GM12878 (cell line): ENCODE results near the gene RPL7A. TPM values are rescaled to one million over a fixed set of nuclear protein-coding genes. Genes with fewer than 3 reads are reported as not detected.

ENCODE experiments used
- ATAC-seq: fragments of 200-7000 bp; cut with Tn5 transposase; 3 replicates; pipeline ENCODE4 v1.9.1; 2020; ENCODE audit warnings: mild to moderate bottlenecking, moderate library complexity
- BruUV-seq: library from RNA; stranded (reverse); fragments of 400-500 nt; replicated peaks from 2 replicates; lab custom pipeline; 2021; lab: Mats Ljungman, UMichigan
- CTCF ChIA-PET: fragments of 300-600 bp; sonication (Branson Sonifier 250); formaldehyde crosslinking; extraction: SDS; loops from one replicate; lab custom pipeline; 2021; ENCODE audit warnings: inconsistent platforms; lab: Yijun Ruan, JAX
- POLR2A ChIA-PET: fragments of 350-600 bp; formaldehyde crosslinking; extraction: SDS; loops from one replicate; lab custom pipeline; 2021; ENCODE audit warnings: inconsistent platforms; lab: Charles Lee
- RAD21 ChIA-PET: fragments of 300-600 bp; sonication (Branson Sonifier 250); formaldehyde crosslinking; loops from one replicate; lab custom pipeline; 2023; ENCODE audit warnings: antibody characterized with exemption; ENCODE audit not compliant: unreplicated experiment; lab: Charles Lee
- SMC1A ChIA-PET: fragments of 300-600 bp; sonication (Branson Sonifier 250); formaldehyde crosslinking; loops from one replicate; lab custom pipeline; 2023; ENCODE audit not compliant: unreplicated experiment, uncharacterized antibody; lab: Charles Lee
- DNase-seq: peaks from one replicate; pipeline ENCODE4 v3.0.0-alpha.2; 2011; ENCODE audit warnings: low read depth, low spot score
- FAIRE-seq: peaks from 3 replicates; lab custom pipeline; 2011; peaks lifted over from hg19 to GRCh38; lab: Jason Lieb, UNC
- H2AFZ ChIP-seq: 2 replicates; pipeline ENCODE4 v1.6.0; 2011; ENCODE audit warnings: low read depth, low read length, control low read depth; ENCODE audit not compliant: control insufficient read depth
- H3K27ac ChIP-seq: 2 replicates; pipeline ENCODE4 v1.5.1; 2011; ENCODE audit warnings: control low read depth; ENCODE audit not compliant: control insufficient read depth, insufficient read depth
- H3K27me3 ChIP-seq, 2 experiments: replicated peaks in 1 of 2; 2 replicates each; pipeline versions ENCODE4 v1.6.0 to v1.6.1; 2011; ENCODE audit warnings: low read length in 1 of 2; ENCODE audit not compliant: control insufficient read depth in 2 of 2, insufficient read depth in 2 of 2
- H3K36me3 ChIP-seq, 2 experiments: 2 replicates each; pipeline ENCODE4 v1.5.1; 2011; ENCODE audit warnings: low read length in 1 of 2; ENCODE audit not compliant: control insufficient read depth in 2 of 2, insufficient read depth in 2 of 2
- H3K4me1 ChIP-seq: 2 replicates; pipeline ENCODE4 v1.6.1; 2011; ENCODE audit warnings: mild to moderate bottlenecking, low read length, moderate library complexity, mixed read lengths; ENCODE audit not compliant: control insufficient read depth, insufficient read depth
- H3K4me2 ChIP-seq: 2 replicates; pipeline ENCODE4 v1.6.0; 2011; ENCODE audit warnings: control low read depth; ENCODE audit not compliant: control insufficient read depth, insufficient read depth
- H3K4me3 ChIP-seq: fragments of 200-600 bp; sonication (generic); 2 replicates; pipeline ENCODE4 v1.5.1; 2016
- H3K79me2 ChIP-seq: 2 replicates; pipeline ENCODE4 v1.6.0; 2011; ENCODE audit warnings: low read length; ENCODE audit not compliant: control insufficient read depth, insufficient read depth
- H3K9ac ChIP-seq: 2 replicates; pipeline ENCODE4 v1.8.0; 2011; ENCODE audit warnings: low read length, control low read depth, mixed read lengths; ENCODE audit not compliant: control insufficient read depth, insufficient read depth
- H3K9me3 ChIP-seq: replicated peaks from 3 replicates; pipeline ENCODE4 v1.5.1; 2011; ENCODE audit warnings: mild to moderate bottlenecking, low read length; ENCODE audit not compliant: control insufficient read depth, insufficient read depth
- H4K20me1 ChIP-seq: 2 replicates; pipeline ENCODE4 v1.6.0; 2011; ENCODE audit not compliant: control insufficient read depth, insufficient read depth
- ASH2L ChIP-seq: fragments of 300-600, 200-600 bp; sonication (generic); IDR thresholded peaks from 2 replicates; pipeline ENCODE4 v1.6.1; 2017; ENCODE audit warnings: low read depth, mild to moderate bottlenecking, borderline replicate concordance
- CHD1 ChIP-seq: IDR thresholded peaks from 2 replicates; pipeline ENCODE4 v1.6.1; 2012; ENCODE audit warnings: low read depth, low read length, improper control_type of control experiment
- IKZF1 ChIP-seq: fragments of 450-650 bp; conservative IDR thresholded peaks from 2 replicates; pipeline ENCODE4 v1.6.1; 2017; ENCODE audit warnings: antibody characterized with exemption, mild to moderate bottlenecking
- KLF5 ChIP-seq: fragments of 450-650 bp; IDR thresholded peaks from 2 replicates; pipeline ENCODE4 v1.6.1; 2014; ENCODE audit warnings: mild to moderate bottlenecking; ENCODE audit not compliant: partially characterized antibody
- MTA2 ChIP-seq: fragments of 450-650 bp; IDR thresholded peaks from 2 replicates; pipeline ENCODE4 v1.6.1; 2016; ENCODE audit warnings: low read depth, mild to moderate bottlenecking, moderate library complexity
- SRF ChIP-seq, 2 experiments: IDR thresholded peaks; 2 replicates each; pipeline ENCODE4 v1.6.1; 2011; ENCODE audit warnings: low read depth in 2 of 2, low read length in 2 of 2, mild to moderate bottlenecking in 1 of 2, moderate library complexity in 1 of 2
- STAT3 ChIP-seq: IDR thresholded peaks from 2 replicates; pipeline ENCODE4 v1.6.1; 2011; ENCODE audit warnings: low read depth, low read length, improper control_type of control experiment
- ZBED1 ChIP-seq: IDR thresholded peaks from 2 replicates; pipeline ENCODE4 v1.6.1; 2016; ENCODE audit warnings: borderline replicate concordance
- ZNF217 ChIP-seq: fragments of 450-650 bp; IDR thresholded peaks from 2 replicates; pipeline ENCODE4 v1.6.1; 2017; ENCODE audit warnings: antibody characterized with exemption, mild to moderate bottlenecking
- ZNF24 ChIP-seq: fragments of 450-650 bp; IDR thresholded peaks from 2 replicates; pipeline ENCODE4 v1.6.1; 2017; ENCODE audit warnings: antibody characterized with exemption, mild to moderate bottlenecking
- ZZZ3 ChIP-seq: IDR thresholded peaks from 2 replicates; pipeline ENCODE4 v1.6.1; 2011; ENCODE audit warnings: low read depth; ENCODE audit not compliant: control insufficient read depth, insufficient read length
- WGBS: methylation state at CpG from one replicate; pipeline ENCODE4 v1.1.6; 2016; ENCODE audit warnings: low lambda C conversion rate; ENCODE audit not compliant: insufficient replicate concordance, insufficient coverage; ENCODE audit errors: missing lambda C conversion rate; 5-methylcytosine and 5-hydroxymethylcytosine counted together
- in situ Hi-C: fragments of 300-500 bp; cut with MboI; formaldehyde crosslinking; loops from 9 replicates; pipeline ENCODE4 v1.14.3; 2018; ENCODE audit warnings: mixed read lengths
- intact Hi-C: fragments of 100-400 bp; cut with micrococcal nuclease; formaldehyde crosslinking; loops from one replicate; pipeline ENCODE4 v1.14.2; 2022; ENCODE audit not compliant: unreplicated experiment
- polyA plus RNA-seq, 11 experiments: library from polyadenylated mRNA; depleted of rRNA in 4 of 11; unstranded in 6 of 11; stranded (reverse) in 5 of 11; fragments of >200 nt; fragmentation: Nextera tagmentation in 4 of 11; fragmentation: Illumina TruSeq in 1 of 11; extraction: Ambion mirVana in 4 of 11; extraction: Trizol in 1 of 11; gene quantifications; 1 replicate in 1 of 11; 2 replicates in 10 of 11; pipeline versions ENCODE4 v1.2.1 to v1.2.3, GENCODE V29; 2011 to 2016; ENCODE audit warnings: inconsistent platforms in 2 of 11, missing spikeins in 2 of 11, low read depth in 1 of 11
- total RNA-seq, 4 experiments: library from RNA; depleted of rRNA in 3 of 4; stranded (reverse); fragments of >200 nt in 3 of 4; fragmentation: Illumina TruSeq in 1 of 4; extraction: Trizol in 1 of 4; gene quantifications; 2 replicates each; pipeline versions ENCODE4 v1.2.1 to v1.2.3, GENCODE V29; 2013 to 2021
- TF ChIP-seq, protein P1 (sequence below), 3 experiments: IDR thresholded peaks in 2 of 3; conservative IDR thresholded peaks in 1 of 3; 2 replicates each; pipeline ENCODE4 v1.5.1; 2011; ENCODE audit warnings: low read depth in 3 of 3, low read length in 3 of 3, mild to moderate bottlenecking in 3 of 3, control low read depth in 2 of 3, moderate library complexity in 2 of 3, inconsistent platforms in 1 of 3, mixed read lengths in 1 of 3; ENCODE audit not compliant: control insufficient read depth in 2 of 3, insufficient read depth in 1 of 3; ENCODE audit errors: extremely low read depth in 1 of 3
- TF ChIP-seq, protein P2 (sequence below): IDR thresholded peaks from 2 replicates; pipeline ENCODE4 v1.6.1; 2012; ENCODE audit warnings: low read depth, low read length, improper control_type of control experiment
- TF ChIP-seq, protein P3 (sequence below): fragments of 450-650 bp; IDR thresholded peaks from 2 replicates; pipeline ENCODE4 v1.6.1; 2017; ENCODE audit warnings: low read depth, mild to moderate bottlenecking, moderate library complexity
- TF ChIP-seq, protein P4 (sequence below): IDR thresholded peaks from 2 replicates; pipeline ENCODE4 v1.6.1; 2012; ENCODE audit warnings: low read depth, low read length, improper control_type of control experiment
- TF ChIP-seq, protein P5 (sequence below): fragments of 450-650 bp; IDR thresholded peaks from 2 replicates; pipeline ENCODE4 v1.6.1; 2017; ENCODE audit warnings: mild to moderate bottlenecking, low read depth, inconsistent platforms; ENCODE audit not compliant: poor library complexity, severe bottlenecking

RPL7A gene
- total and polyA plus RNA-seq, 10 of the 15 experiments (the other 5 are each of a cell fraction or from before 2014, with no cell fraction given), result 917 to 5,193 (median 3,326) TPM

DNA sequence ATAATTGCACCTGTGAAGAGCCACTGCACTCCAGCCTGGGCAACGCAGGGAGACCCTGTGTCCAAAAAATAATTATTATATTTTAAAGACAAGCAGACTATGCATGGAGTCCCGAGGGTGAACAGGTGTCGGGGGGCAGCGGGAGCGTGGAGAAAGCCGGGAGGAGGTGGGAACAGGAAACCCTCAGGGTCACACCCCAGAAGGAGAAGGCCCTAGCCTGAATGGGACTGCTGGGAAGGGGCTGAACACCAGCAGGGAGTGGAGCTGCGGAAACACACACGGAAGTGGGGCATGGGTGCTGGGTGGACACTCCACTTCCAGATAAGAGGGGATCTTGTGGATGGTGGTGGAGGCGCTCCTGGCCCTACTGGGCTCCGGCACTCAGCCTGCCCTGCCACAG is 24.8 kb upstream of the RPL7A start (continued):
- TF ChIP-seq ZBED1 (no peak), STAT3 (no peak)

DNA sequence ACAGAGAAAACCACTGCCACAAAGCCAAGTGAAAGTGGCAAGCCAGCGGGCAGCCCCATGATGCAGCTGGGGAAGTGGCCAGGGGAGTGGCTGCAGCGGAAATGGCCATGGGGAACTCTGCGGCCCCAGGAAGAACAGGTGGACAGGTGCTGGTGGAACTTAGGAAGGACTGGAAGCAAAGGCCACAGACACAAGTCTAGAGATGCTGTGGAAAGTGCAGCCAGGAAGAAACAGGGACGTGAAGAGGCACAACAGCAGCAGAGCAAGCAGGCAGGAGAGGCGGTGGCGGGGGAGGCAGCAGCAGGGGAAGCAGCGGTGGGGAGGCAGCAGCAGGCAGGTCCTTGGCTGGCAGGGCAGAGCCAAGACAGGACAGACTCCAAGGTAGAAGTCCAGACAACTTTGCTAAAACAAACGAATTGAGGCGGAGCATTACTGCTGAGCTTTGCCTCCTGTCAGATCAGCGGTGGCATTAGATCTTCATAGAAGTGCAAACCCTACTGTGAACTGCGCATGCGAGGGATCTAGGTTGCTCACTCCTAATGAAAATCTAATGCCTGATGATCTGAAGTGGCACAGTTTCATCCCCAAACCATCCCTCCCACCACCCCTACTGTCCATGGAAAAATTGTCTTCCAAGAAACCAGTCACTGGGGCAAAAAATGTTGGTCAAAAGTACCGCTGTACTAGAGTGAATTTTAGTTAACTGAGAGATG is 23.9 kb upstream of the RPL7A start:
- H3K36me3 ChIP-seq, result no peaks in the 10 kb centered on the region
- H3K4me1 ChIP-seq, result no peaks in the 10 kb centered on the region
- RAD21 ChIA-PET, result no interaction called here
- H3K4me3 ChIP-seq, result no peak overlapping the region
- POLR2A ChIA-PET, result no interaction called here
- WGBS, result 57% methylated on average over 13 of the region's 13 CpGs
- FAIRE-seq (no peak), ATAC-seq (no peak), DNase-seq (no peak)
- SMC1A ChIA-PET, result no interaction called here
- H3K79me2 ChIP-seq, result no peaks in the 10 kb centered on the region
- H3K27ac ChIP-seq, result no peak overlapping the region
- no peak overlapping the region for H3K4me2 ChIP-seq
- in situ Hi-C loops (no loop called here), intact Hi-C loops (loop anchor here (10.0 kb wide), 1 partner anchor 139 kb away; no protein-coding TSS in a partner anchor)
- H3K9me3 ChIP-seq, result no peaks in the 10 kb centered on the region; the same call in 2 of the 3 replicates
- no peaks in the 10 kb centered on the region for H3K27me3 ChIP-seq
- H3K9ac ChIP-seq, result no peak overlapping the region
- BruUV-seq, result no TSS peak
- no peaks in the 10 kb centered on the region for H4K20me1 ChIP-seq
- H2AFZ ChIP-seq, result no peak overlapping the region
- CTCF ChIA-PET, result no interaction called here
- TF ChIP-seq KLF5 (no peak), CHD1 (no peak), IKZF1 (no peak), ZNF24 (no peak), ZNF217 (no peak), MTA2 (no peak), SRF (IDR thresholded peaks at IDR 0.05; ENCODE audit: low read depth in 2 of 2, low read length in 2 of 2) (no peak), ZZZ3 (no peak), ASH2L (no peak)
- TF ChIP-seq, protein P1, sequence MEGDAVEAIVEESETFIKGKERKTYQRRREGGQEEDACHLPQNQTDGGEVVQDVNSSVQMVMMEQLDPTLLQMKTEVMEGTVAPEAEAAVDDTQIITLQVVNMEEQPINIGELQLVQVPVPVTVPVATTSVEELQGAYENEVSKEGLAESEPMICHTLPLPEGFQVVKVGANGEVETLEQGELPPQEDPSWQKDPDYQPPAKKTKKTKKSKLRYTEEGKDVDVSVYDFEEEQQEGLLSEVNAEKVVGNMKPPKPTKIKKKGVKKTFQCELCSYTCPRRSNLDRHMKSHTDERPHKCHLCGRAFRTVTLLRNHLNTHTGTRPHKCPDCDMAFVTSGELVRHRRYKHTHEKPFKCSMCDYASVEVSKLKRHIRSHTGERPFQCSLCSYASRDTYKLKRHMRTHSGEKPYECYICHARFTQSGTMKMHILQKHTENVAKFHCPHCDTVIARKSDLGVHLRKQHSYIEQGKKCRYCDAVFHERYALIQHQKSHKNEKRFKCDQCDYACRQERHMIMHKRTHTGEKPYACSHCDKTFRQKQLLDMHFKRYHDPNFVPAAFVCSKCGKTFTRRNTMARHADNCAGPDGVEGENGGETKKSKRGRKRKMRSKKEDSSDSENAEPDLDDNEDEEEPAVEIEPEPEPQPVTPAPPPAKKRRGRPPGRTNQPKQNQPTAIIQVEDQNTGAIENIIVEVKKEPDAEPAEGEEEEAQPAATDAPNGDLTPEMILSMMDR (IDR thresholded peaks at IDR 0.05 in 2 of 3, conservative IDR thresholded peaks at IDR 0.05 in 1 of 3; ENCODE audit: control insufficient read depth in 2 of 3, extremely low read depth in 1 of 3, insufficient read depth in 1 of 3, low read depth in 3 of 3, low read length in 3 of 3), result no peak
- TF ChIP-seq, protein P2, sequence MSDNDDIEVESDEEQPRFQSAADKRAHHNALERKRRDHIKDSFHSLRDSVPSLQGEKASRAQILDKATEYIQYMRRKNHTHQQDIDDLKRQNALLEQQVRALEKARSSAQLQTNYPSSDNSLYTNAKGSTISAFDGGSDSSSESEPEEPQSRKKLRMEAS, result no peak
- TF ChIP-seq, protein P3, sequence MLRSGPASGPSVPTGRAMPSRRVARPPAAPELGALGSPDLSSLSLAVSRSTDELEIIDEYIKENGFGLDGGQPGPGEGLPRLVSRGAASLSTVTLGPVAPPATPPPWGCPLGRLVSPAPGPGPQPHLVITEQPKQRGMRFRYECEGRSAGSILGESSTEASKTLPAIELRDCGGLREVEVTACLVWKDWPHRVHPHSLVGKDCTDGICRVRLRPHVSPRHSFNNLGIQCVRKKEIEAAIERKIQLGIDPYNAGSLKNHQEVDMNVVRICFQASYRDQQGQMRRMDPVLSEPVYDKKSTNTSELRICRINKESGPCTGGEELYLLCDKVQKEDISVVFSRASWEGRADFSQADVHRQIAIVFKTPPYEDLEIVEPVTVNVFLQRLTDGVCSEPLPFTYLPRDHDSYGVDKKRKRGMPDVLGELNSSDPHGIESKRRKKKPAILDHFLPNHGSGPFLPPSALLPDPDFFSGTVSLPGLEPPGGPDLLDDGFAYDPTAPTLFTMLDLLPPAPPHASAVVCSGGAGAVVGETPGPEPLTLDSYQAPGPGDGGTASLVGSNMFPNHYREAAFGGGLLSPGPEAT, result no peak
- TF ChIP-seq, protein P4, sequence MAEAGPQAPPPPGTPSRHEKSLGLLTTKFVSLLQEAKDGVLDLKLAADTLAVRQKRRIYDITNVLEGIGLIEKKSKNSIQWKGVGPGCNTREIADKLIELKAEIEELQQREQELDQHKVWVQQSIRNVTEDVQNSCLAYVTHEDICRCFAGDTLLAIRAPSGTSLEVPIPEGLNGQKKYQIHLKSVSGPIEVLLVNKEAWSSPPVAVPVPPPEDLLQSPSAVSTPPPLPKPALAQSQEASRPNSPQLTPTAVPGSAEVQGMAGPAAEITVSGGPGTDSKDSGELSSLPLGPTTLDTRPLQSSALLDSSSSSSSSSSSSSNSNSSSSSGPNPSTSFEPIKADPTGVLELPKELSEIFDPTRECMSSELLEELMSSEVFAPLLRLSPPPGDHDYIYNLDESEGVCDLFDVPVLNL, result no peak
- TF ChIP-seq, protein P5, sequence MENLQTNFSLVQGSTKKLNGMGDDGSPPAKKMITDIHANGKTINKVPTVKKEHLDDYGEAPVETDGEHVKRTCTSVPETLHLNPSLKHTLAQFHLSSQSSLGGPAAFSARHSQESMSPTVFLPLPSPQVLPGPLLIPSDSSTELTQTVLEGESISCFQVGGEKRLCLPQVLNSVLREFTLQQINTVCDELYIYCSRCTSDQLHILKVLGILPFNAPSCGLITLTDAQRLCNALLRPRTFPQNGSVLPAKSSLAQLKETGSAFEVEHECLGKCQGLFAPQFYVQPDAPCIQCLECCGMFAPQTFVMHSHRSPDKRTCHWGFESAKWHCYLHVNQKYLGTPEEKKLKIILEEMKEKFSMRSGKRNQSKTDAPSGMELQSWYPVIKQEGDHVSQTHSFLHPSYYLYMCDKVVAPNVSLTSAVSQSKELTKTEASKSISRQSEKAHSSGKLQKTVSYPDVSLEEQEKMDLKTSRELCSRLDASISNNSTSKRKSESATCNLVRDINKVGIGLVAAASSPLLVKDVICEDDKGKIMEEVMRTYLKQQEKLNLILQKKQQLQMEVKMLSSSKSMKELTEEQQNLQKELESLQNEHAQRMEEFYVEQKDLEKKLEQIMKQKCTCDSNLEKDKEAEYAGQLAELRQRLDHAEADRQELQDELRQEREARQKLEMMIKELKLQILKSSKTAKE, result no peak
